ENCODE data around the gene KIAA0586. TPM values are rescaled to one million over a fixed set of nuclear protein-coding genes. Genes with fewer than 3 reads are reported as not detected.

Gene KIAA0586
- total RNA-seq, 1 experiment from 2014 or later, result 23.5 TPM

DNA sequence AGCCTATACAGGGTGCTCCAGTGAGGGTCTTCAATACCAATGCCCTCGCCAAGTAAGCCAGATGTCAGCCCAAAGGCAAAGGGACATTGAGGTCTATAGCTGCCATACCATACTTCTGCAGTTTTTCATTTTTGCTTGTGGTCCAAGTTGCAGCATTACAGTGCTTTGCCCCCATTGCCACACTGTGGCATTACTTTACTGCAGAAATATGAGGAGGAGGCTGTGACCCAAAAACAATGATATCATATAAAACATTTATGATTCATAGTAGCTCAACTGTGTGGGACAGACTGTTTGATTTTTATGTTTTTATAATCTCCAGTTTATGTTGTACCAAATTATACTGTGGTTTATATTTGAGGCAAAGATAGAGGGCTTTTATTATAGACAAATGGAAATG lies 64.1 kb downstream of the KIAA0586 start (continued):
- TF ChIP-seq, protein P1, sequence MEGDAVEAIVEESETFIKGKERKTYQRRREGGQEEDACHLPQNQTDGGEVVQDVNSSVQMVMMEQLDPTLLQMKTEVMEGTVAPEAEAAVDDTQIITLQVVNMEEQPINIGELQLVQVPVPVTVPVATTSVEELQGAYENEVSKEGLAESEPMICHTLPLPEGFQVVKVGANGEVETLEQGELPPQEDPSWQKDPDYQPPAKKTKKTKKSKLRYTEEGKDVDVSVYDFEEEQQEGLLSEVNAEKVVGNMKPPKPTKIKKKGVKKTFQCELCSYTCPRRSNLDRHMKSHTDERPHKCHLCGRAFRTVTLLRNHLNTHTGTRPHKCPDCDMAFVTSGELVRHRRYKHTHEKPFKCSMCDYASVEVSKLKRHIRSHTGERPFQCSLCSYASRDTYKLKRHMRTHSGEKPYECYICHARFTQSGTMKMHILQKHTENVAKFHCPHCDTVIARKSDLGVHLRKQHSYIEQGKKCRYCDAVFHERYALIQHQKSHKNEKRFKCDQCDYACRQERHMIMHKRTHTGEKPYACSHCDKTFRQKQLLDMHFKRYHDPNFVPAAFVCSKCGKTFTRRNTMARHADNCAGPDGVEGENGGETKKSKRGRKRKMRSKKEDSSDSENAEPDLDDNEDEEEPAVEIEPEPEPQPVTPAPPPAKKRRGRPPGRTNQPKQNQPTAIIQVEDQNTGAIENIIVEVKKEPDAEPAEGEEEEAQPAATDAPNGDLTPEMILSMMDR (IDR thresholded peaks at IDR 0.05), result no peak
- TF ChIP-seq NR1H2 (CRISPR knock-in tag; IDR thresholded peaks at IDR 0.05) (no peak), ZNF263 (CRISPR knock-in tag; IDR thresholded peaks at IDR 0.05; ENCODE audit: low read depth) (no peak), SP1 (CRISPR knock-in tag; conservative IDR thresholded peaks at IDR 0.05) (no peak), CBFB (CRISPR knock-in tag; IDR thresholded peaks at IDR 0.05; ENCODE audit: low read depth) (no peak), NR2C2 (CRISPR knock-in tag; IDR thresholded peaks at IDR 0.05) (no peak)

DNA sequence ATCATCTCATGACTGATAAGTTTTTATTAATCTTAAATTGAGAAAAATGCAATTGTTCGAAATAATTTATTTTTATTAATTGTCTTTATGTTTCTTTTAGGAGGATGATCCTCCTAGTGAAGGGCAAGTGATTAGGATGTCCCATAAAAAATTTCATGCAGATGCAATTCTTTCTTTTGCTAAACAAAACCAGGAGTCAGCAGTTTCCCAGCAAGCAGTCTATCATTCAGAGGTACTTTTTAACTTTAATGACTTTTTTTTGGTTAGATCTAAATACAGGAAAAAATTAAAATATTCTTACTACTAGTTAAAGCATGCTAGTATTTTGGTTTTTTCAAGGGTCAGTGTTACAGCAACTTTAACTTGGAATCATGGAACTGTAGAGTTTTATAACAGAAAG lies 64.5 kb downstream of the KIAA0586 start:
- POLR2A ChIA-PET, result no interaction called here
- no peak overlapping the region for H3K27ac Mint-ChIP-seq
- no peak overlapping the region for H3K4me3 Mint-ChIP-seq
- peaks cover 8% of the 10 kb centered on the region for H3K36me3 Mint-ChIP-seq
- no peaks in the 10 kb centered on the region for H3K4me1 Mint-ChIP-seq
- no peak for DNase-seq (ENCODE audit: low spot score)
- H3K9me3 Mint-ChIP-seq, result no peaks in the 10 kb centered on the region
- H3K27me3 Mint-ChIP-seq (ENCODE audit: low read depth), result no peaks in the 10 kb centered on the region
- no peak for ATAC-seq
- CTCF ChIA-PET, result interaction anchor here (1.2 kb wide), 1 partner anchor 9 kb away, joined by 3 read pairs; no protein-coding TSS in a partner anchor
- TF ChIP-seq RORB (CRISPR knock-in tag; IDR thresholded peaks at IDR 0.05), result no peak
- TF ChIP-seq, protein P2, sequence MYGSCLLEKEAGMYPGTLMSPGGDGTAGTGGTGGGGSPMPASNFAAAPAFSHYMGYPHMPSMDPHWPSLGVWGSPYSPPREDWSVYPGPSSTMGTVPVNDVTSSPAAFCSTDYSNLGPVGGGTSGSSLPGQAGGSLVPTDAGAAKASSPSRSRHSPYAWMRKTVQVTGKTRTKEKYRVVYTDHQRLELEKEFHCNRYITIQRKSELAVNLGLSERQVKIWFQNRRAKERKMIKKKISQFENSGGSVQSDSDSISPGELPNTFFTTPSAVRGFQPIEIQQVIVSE (CRISPR knock-in tag; IDR thresholded peaks at IDR 0.05; ENCODE audit: borderline replicate concordance), result no peak
- TF ChIP-seq GRHL2 (CRISPR knock-in tag; IDR thresholded peaks at IDR 0.05; ENCODE audit: insufficient replicate concordance, severe bottlenecking), result no peak
- TF ChIP-seq ZNF263 (CRISPR knock-in tag; IDR thresholded peaks at IDR 0.05; ENCODE audit: low read depth), result no peak
- TF ChIP-seq ETV6 (CRISPR knock-in tag; IDR thresholded peaks at IDR 0.05), result no peak
- TF ChIP-seq, protein P3, sequence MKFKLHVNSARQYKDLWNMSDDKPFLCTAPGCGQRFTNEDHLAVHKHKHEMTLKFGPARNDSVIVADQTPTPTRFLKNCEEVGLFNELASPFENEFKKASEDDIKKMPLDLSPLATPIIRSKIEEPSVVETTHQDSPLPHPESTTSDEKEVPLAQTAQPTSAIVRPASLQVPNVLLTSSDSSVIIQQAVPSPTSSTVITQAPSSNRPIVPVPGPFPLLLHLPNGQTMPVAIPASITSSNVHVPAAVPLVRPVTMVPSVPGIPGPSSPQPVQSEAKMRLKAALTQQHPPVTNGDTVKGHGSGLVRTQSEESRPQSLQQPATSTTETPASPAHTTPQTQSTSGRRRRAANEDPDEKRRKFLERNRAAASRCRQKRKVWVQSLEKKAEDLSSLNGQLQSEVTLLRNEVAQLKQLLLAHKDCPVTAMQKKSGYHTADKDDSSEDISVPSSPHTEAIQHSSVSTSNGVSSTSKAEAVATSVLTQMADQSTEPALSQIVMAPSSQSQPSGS (CRISPR knock-in tag; IDR thresholded peaks at IDR 0.05; ENCODE audit: borderline replicate concordance, low read depth), result no peak
- TF ChIP-seq, protein P4, sequence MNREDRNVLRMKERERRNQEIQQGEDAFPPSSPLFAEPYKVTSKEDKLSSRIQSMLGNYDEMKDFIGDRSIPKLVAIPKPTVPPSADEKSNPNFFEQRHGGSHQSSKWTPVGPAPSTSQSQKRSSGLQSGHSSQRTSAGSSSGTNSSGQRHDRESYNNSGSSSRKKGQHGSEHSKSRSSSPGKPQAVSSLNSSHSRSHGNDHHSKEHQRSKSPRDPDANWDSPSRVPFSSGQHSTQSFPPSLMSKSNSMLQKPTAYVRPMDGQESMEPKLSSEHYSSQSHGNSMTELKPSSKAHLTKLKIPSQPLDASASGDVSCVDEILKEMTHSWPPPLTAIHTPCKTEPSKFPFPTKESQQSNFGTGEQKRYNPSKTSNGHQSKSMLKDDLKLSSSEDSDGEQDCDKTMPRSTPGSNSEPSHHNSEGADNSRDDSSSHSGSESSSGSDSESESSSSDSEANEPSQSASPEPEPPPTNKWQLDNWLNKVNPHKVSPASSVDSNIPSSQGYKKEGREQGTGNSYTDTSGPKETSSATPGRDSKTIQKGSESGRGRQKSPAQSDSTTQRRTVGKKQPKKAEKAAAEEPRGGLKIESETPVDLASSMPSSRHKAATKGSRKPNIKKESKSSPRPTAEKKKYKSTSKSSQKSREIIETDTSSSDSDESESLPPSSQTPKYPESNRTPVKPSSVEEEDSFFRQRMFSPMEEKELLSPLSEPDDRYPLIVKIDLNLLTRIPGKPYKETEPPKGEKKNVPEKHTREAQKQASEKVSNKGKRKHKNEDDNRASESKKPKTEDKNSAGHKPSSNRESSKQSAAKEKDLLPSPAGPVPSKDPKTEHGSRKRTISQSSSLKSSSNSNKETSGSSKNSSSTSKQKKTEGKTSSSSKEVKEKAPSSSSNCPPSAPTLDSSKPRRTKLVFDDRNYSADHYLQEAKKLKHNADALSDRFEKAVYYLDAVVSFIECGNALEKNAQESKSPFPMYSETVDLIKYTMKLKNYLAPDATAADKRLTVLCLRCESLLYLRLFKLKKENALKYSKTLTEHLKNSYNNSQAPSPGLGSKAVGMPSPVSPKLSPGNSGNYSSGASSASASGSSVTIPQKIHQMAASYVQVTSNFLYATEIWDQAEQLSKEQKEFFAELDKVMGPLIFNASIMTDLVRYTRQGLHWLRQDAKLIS (CRISPR knock-in tag; IDR thresholded peaks at IDR 0.05; ENCODE audit: borderline replicate concordance), result no peak
- TF ChIP-seq, protein P5, sequence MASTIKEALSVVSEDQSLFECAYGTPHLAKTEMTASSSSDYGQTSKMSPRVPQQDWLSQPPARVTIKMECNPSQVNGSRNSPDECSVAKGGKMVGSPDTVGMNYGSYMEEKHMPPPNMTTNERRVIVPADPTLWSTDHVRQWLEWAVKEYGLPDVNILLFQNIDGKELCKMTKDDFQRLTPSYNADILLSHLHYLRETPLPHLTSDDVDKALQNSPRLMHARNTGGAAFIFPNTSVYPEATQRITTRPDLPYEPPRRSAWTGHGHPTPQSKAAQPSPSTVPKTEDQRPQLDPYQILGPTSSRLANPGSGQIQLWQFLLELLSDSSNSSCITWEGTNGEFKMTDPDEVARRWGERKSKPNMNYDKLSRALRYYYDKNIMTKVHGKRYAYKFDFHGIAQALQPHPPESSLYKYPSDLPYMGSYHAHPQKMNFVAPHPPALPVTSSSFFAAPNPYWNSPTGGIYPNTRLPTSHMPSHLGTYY (CRISPR knock-in tag; IDR thresholded peaks at IDR 0.05), result no peak
- TF ChIP-seq ZNF232 (CRISPR knock-in tag; IDR thresholded peaks at IDR 0.05), result no peak
- TF ChIP-seq, protein P6, sequence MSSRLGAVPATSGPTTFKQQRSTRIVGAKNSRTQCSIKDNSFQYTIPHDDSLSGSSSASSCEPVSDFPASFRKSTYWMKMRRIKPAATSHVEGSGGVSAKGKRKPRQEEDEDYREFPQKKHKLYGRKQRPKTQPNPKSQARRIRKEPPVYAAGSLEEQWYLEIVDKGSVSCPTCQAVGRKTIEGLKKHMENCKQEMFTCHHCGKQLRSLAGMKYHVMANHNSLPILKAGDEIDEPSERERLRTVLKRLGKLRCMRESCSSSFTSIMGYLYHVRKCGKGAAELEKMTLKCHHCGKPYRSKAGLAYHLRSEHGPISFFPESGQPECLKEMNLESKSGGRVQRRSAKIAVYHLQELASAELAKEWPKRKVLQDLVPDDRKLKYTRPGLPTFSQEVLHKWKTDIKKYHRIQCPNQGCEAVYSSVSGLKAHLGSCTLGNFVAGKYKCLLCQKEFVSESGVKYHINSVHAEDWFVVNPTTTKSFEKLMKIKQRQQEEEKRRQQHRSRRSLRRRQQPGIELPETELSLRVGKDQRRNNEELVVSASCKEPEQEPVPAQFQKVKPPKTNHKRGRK (CRISPR knock-in tag; IDR thresholded peaks at IDR 0.05; ENCODE audit: borderline replicate concordance), result no peak
- TF ChIP-seq SOX15 (CRISPR knock-in tag; IDR thresholded peaks at IDR 0.05), result no peak
- TF ChIP-seq CBFB (CRISPR knock-in tag; IDR thresholded peaks at IDR 0.05; ENCODE audit: low read depth), result no peak
- TF ChIP-seq ZNF416 (CRISPR knock-in tag; IDR thresholded peaks at IDR 0.05), result no peak
